GM21423 (cell line): Measurements from ENCODE around the gene GUK1.
"Not testable (repeated sequence)": the region's sequence is repeated elsewhere in the genome, so short reads cannot be mapped to it uniquely, and the experiment has no call there.

ENCODE experiments used
- ATAC-seq: cut with Tn5 transposase; IDR thresholded peaks from one replicate; pipeline ENCODE4 v1.9.1; 2021; ENCODE audit warnings: mild to moderate bottlenecking, moderate library complexity; ENCODE audit not compliant: unreplicated experiment

Gene GUK1

DNA sequence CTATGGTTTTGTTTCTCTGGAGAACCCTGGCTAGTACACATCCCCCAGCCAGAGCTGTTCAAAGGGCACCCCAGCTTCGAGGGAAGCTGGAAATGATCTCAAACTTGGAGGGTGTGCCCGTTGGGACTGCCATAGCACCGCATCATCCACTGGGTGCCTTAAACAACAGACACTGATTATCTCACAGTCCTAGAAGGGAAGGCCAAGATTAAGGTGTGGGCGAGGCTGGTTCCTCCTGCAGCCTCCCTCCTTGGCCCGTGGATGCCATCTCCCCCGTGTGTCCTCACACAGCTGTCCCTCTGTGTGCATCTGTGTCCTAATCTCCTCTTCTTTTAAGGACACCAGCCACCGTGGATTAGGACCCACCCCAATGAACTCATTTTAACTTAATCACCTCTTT is 21.3 kb downstream of the GUK1 start:
- ATAC-seq: no peak

DNA sequence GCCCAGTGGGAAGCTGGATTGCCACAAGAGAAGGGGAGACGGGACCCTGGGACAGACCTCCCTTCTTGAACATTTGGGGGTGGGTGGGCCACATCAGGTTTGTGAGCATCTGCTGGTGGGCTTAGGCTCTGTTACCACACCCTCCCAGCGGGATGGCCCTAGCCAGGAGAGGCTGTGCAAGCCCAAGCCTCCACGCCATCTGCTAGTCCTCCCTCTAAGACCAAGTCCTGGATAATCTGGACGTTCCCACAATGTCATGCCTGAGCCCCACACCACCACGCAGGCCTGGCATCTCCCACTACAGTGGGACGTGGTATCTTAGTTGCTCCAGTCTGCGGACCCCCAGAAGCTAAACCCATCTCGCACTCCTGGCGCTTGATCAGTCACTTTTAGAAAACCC is 21.8 kb downstream of the GUK1 start:
- no peak for ATAC-seq

DNA sequence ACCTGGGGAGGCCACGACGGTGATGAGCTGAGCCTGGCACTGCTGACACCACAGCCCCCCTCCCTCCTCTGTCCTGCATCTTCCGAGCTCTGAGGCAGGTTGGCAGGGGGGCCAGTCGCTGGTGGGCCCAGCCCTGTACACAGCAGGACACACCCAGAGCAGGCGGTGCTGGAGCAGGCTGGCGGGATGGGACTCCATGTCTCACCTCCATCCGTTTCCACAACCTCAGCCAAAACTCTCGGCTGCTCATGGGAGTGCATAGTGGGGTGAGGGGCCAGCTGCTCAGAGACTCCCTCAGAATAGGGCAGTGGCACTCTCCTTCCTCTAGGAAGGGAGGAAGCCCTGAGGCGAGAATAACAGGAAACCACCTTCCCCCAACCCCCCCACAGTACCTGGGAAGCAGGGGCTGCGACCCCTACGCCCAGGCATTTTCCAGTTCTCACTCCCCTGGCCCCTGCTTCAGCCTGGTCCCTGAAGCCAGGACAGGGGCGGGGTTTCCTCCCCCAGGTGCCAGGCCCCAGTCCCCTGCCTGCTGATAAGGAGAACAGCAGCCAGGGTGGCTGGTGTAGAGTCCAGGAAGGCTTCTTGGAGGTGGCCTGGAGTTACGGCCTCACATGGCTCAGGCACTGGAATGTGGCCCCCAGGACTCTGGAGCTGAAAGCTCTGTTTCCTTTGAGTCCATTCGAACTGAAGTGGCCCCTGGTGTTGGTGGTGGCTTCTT is 22.4 kb downstream of the GUK1 start:
- no peak for ATAC-seq

DNA sequence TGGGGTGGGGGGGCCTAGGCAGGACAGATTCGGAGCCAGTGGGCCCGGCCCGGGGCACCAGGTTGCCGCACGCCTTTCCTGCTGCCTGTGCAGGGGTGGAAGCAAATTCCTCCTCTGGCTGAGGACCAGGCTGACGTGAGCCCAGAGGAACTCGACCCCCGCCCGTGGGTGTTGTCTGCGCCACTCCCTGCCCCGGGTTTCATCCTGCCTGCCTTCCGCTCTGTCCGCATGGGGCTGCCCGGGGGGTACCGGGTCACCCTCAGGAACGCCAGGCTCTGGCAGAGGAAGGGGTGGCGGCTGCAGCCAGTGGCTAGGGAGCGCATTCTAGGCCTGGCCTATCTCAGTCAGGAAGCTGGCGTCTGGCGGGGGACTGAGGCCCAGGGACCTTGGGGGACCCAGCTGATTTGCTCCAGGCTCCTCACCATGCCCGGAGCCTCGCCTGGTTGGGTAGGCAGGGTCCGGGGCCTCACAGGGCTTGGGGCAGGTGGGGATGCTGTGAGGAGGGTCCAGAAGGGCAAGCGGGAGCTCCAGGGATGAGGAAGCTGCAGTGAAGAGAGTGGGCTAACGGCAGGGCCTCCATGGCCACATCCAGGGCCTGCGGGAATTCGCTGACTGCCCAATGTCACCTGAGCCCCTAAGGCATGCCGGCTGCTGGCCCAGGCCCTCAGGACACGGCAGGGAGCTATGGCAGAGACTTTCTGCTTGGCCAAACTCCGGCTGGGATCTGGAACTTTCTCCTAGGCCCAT is 23.1 kb downstream of the GUK1 start:
- no peak for ATAC-seq

DNA sequence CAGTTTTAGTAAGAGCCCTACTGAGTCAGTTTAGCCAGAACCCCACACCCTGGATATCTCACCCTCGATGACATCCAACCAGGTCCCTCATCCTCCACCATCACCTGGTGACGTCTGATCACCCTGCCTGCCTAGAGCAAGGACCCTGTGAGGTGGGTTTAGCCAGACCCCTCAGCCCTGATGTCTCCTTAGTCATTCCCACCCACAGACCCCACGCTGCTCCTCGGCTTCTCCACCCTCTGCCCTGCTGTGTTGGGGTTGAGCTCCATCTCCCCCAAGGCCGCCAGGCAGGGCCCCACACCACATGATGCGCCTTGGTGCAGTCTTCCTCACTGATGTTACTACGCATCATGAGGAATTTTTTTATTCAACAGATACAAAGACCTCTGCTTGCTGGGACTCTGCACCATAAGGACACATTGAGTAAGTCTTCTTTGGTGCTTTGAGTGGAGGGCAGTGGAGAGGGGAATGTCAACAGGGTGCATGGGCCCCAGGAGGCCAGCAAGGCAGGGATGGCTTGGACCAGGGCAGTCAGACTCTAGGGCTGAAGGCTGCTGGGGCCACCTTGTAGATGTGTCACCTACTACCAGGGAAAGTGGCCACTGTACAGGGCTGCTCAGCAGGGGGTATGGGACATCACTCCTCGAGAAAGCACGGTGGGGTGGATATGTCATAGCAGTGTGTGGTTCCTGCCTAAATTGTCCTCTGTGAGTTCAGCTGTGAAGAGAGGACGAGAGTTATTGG is 23.9 kb downstream of the GUK1 start:
- no peak for ATAC-seq

GRCh38 chr1:228164561-228165371 is 24.7 kb downstream of the GUK1 start:
- ATAC-seq: no peak

GRCh38 chr1:228165372-228166169 is 25.5 kb downstream of the GUK1 start, which contains the start of gene IBA57:
IBA57 (plus strand) TSS chr1:228165804; CDS start chr1:228165817, 13 bp downstream.
- peak; percentile 80 for ATAC-seq

DNA sequence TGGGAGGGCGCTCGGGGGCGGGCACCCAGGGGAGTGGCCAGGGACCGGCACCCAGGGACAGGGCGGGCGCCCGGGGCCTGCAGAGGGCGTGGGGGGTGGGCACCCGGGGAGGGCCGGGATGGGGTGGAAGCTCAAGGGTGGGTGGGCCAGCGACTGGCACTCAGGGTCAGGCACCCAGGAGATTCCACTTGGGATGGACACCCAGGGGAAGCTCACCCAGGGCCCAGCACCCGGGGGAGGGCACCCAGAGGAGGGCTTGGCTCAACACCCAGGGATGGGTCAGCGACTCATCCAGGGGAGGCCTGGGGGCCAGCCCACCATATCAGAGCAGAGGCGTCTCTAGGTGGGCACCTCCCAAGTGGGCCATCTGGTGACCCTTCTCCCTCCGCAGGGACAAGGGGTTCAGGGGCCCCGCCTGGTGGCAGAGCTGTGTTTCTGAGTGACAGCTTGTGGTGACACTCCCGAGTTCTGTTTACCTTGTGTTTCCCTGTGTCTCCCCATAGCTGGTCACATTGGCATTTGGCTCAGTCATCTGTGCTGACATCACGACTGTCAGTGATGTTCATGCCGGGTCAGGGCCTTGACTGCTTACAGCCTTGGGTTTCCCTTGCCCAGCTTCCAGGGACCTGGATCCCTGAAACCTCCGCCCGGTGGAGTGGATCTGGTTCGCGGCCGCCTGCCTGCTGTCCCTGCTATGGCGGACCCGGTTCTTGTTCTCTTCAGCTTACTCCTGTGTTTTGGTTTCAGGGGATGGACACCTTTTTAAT is 26.3 kb downstream of the GUK1 start:
- ATAC-seq: peak; percentile 8

DNA sequence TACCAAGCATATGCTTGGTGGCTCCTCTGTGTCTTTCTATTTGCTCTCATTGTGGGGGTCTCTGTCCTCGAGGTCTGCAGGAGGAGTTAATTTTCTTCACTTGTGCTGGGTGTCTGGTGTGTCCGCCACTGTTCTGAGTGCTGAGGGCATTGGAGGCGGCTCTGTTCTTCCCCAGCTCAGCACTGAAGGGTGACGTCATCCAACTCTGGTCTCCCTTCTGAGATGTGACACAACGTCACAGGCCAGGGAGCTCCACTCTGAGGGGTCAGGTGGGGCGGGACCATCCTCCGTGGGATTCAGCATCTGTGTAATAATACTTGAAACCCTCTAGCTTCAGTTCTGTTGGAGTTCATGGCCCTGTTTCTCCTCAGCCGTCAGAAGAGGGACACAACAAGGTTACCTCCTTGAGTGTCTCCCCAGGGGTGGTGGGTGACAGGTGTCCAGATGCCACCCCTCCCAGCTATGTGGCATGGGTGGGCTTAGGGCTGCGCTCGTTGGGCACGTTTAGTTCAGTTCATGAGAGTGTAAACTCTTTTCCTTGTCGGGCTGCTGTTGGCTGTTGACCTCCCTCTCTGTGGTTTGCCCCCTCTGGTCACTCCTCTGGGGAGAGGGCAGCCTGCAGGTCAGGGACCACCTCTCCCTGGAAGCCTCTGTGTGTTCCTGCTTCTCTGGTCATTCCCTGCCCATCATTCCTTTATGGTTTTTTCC is 28.6 kb downstream of the GUK1 start:
- no peak for ATAC-seq

DNA sequence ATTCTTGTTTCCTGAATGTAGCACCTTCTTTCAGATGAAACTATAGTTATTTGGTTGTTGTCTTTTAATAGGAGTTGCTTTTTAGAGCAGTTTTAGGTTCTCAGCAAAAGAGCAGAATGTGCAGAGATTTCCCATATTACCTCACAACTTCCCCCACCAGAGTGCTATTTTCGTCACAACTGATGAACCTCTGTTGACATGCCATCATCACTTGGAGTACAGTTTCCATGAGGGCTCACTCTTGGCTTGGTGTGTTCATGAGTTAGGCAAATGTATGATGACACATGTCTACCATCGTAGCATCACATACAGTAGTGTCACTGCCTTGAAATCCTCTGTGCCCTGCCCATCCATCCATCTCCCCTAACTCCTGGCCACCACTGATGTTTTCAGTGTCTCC is 29.3 kb downstream of the GUK1 start:
- ATAC-seq: no peak

- no peak for ATAC-seq
These were observed 30.6 kb downstream of the GUK1 start for GRCh38 chr1:228170666-228171065.

GRCh38 chr1:228171221-228171891 is 31.3 kb downstream of the GUK1 start:
- ATAC-seq: no peak

DNA sequence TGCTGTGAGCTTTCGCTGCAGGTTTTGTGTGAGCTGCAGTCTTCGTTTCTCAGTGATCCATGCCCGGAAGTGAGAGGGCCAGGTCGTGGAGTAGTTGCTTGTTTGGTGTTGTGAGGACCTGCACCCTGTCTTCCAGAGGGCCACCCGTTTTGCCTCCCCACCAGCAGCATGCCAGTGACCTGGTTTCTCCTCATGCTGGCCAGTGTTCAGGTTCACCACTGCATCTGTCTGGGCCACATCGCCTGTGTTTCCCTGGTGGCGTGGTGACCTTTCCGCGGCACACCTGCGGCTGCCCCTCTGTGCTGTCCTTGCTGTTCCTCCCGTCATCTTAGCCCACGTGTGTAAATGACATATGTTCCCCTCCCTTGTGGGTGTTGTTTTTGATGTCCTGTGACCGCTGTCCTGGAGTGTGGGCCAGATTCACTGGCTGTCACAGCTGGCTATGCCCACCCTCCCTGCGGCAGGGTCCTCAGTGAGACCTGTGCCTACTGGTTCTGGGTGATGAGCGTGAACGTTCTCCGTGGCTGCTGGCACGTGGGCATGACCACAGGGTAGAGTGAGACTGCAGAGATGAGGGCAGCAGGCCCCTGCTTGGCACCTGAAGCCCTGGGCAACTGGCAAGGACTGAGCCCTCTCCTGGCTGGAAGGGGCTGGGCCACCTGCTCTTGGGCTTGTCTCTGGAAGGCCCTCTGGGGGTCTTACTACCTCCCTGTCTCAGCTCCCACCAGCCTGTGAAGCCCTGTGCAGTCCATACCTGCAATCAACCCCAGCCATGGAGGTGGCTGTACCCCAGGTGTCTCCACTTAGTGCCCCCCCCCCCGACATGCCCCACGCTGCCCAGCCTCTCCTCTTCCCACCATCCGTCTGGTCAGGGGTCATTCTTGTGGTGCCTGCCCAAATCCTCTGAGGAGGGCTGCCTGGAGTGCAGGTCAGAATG is 32.8 kb downstream of the GUK1 start:
- no peak for ATAC-seq

DNA sequence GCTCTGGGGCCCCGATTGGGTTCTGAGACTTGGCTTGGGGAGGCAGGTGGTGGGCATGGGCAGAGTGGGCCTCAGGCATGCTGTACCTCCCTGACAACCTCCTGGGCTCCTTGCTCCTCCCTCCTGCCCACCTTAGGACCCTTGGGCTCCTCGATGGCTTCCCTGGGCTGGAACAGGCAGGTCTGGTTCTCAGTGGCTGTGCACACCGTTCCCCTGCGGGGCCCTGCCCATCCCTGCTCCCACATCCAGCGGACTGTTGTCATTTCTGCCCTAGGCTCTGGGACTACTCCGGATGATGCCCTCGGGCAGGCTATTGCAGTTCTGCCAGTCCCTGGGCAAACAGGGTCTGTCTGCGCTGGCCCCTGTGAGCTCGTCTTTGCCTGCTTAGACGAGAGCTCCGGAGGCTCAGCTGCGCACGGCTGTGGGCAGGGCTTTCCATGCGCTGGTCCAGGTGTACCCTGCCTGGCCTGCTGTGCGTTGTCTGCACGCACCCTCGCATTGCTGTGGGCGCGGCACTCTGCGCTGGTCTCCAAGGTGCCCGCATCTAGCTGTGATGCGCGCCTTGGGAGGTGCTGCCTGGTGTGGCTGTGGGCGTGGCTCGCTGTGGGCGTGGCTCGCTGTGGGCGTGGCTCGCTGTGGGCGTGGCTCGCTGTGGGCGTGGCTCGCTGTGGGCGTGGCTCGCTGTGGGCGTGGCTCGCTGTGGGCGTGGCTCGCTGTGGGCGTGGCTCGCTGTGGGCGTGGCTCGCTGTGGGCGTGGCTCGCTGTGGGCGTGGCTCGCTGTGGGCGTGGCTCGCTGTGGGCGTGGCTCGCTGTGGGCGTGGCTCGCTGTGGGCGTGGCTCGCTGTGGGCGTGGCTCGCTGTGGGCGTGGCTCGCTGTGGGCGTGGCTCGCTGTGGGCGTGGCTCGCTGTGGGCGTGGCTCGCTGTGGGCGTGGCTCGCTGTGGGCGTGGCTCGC is 33.7 kb downstream of the GUK1 start:
- ATAC-seq: not testable (repeated sequence)

DNA sequence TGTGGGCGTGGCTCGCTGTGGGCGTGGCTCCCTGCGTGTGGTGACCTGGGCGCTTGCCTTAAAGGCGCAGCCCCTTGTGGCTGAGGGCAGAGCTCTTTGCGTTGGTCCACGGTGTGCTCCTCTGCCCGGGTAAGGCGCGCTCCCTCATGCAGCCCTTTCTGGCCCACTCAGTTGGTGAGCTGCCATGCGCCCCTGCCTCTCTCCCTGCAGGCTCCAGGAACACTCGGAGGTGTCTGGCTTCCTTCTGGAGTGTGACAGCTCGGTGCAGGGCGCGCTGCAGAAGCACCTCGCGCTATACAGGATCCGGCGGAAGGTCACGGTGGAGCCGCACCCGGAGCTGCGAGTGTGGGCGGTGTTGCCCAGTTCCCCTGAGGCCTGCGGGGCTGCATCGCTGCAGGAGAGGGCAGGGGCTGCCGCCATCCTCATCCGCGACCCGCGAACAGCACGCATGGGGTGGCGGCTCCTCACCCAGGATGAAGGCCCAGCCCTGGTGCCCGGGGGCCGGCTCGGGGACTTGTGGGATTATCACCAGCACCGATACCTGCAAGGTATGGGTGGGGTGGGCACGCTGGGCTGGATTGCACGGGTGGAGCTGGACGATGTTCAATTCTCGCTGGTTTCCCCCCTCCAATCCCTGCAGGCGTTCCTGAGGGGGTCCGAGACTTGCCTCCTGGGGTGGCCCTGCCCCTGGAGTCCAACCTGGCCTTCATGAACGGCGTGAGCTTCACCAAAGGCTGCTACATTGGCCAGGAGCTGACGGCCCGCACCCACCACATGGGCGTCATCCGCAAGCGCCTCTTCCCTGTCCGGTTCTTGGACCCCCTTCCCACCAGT is 34.6 kb downstream of the GUK1 start:
- ATAC-seq: no peak
